Gastrocnemius medialis (tissue), 4 donors: Measurements from ENCODE around the gene KCND1.

Source experiments
- CTCF ChIP-seq, 5 experiments: fragments of 450-650 bp in 3 of 5; fragments of 200-600 bp in 2 of 5; sonication (generic) in 2 of 5; IDR thresholded peaks in 4 of 5; conservative IDR thresholded peaks in 1 of 5; 1 replicate in 4 of 5; 2 replicates in 1 of 5; pipeline ENCODE4 v1.5.1; 2016 to 2019; ENCODE audit warnings: antibody characterized with exemption in 5 of 5, mild to moderate bottlenecking in 3 of 5, moderate library complexity in 3 of 5
- POLR2A ChIP-seq, 2 donors: fragments of 450-650 bp; IDR thresholded peaks; one replicate each; pipeline ENCODE4 v1.6.1; 2017; ENCODE audit warnings: antibody characterized with exemption in 2 of 2, mild to moderate bottlenecking in 2 of 2, moderate library complexity in 2 of 2

DNA sequence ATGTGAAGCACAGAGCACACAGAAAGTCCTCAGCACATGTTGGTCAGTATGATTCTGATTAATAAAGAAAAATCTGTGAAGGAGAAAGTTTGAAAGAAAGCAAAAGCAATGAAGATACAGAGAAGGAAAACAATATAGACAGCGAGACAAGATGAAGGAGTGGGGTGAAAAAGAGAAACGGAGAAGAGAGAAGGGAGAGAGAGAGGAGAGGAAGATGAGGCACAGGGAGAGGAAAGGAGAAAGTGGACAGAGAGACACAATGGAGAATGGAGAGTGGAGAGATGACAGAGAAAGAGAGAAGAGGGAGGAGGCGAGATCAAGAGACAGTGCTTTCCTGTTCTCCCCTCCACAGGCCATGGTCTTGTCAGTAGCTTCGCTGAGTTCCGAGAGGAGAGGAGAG lies 3.9 kb upstream of the KCND1 start:
- no peak for TF ChIP-seq CTCF (IDR thresholded peaks at IDR 0.05 in 4 of 5, conservative IDR thresholded peaks at IDR 0.05 in 1 of 5)
- TF ChIP-seq POLR2A (IDR thresholded peaks at IDR 0.05), result no peak
